SK-N-SH treated with all-trans-retinoic acid at 6 μM for 48 hours (cell line): Measurements from ENCODE around the gene GTF3C2.

ENCODE experiments used
- ARNTL ChIP-seq: fragments of 450-650 bp; formaldehyde crosslinking; IDR thresholded peaks from 2 replicates; pipeline ENCODE4 v1.5.0; 2020; ENCODE audit warnings: low read depth, mild to moderate bottlenecking, moderate library complexity, borderline replicate concordance
- ISL1 ChIP-seq: fragments of 250-450 bp; sonication (Bioruptor Pico); IDR thresholded peaks from 2 replicates; pipeline ENCODE4 v2.1.2; 2022; ENCODE audit warnings: mild to moderate bottlenecking, moderate library complexity
- OSR1 ChIP-seq: fragments of 250-450 bp; sonication (Bioruptor Pico); IDR thresholded peaks from 2 replicates; pipeline ENCODE4 v1.8.0; 2022; ENCODE audit warnings: moderate library complexity, mild to moderate bottlenecking, inconsistent platforms
- TOX ChIP-seq: fragments of 250-450 bp; sonication (Bioruptor Pico); IDR thresholded peaks from 2 replicates; pipeline ENCODE4 v1.8.0; 2021; ENCODE audit warnings: mild to moderate bottlenecking, moderate library complexity, borderline replicate concordance
- ZFP3 ChIP-seq: fragments of 250-450 bp; sonication (Bioruptor Pico); IDR thresholded peaks from 2 replicates; pipeline ENCODE4 v1.5.0; 2020; ENCODE audit warnings: mild to moderate bottlenecking, moderate library complexity
- ZNF565 ChIP-seq: fragments of 450-650 bp; formaldehyde crosslinking; conservative IDR thresholded peaks from 2 replicates; pipeline ENCODE4 v1.5.0; 2020; ENCODE audit warnings: low read depth, mild to moderate bottlenecking, moderate library complexity
- TF ChIP-seq, protein P1 (sequence below): fragments of 250-450 bp; sonication (Bioruptor Pico); IDR thresholded peaks from 2 replicates; pipeline ENCODE4 v1.5.1; 2021; ENCODE audit warnings: mild to moderate bottlenecking, moderate library complexity
- TF ChIP-seq, protein P2 (sequence below): fragments of 250-450 bp; sonication (Bioruptor Pico); IDR thresholded peaks from 2 replicates; pipeline ENCODE4 v1.8.0; 2020; ENCODE audit warnings: mild to moderate bottlenecking, moderate library complexity, borderline replicate concordance

DNA sequence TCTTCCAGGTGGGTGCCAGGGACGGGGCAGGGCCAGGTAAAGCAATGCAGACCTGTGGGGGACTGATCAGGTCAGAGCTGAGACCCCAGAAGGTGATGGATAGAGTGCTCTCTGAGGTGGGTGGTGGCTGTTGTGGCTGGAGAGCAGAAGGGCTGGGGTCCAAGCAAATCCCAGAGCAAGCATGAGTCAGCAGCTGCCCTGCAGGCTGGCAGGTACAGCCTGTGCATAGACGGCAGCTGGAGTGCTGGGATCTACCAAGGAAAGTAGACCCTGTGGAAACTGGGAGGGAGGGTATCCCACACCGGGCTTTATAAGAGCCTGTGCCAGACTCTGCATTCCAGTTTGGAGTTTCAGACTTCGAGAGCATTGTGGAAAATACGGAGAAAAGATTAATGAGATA is 73.7 kb downstream of the GTF3C2 start:
- TF ChIP-seq, protein P1, sequence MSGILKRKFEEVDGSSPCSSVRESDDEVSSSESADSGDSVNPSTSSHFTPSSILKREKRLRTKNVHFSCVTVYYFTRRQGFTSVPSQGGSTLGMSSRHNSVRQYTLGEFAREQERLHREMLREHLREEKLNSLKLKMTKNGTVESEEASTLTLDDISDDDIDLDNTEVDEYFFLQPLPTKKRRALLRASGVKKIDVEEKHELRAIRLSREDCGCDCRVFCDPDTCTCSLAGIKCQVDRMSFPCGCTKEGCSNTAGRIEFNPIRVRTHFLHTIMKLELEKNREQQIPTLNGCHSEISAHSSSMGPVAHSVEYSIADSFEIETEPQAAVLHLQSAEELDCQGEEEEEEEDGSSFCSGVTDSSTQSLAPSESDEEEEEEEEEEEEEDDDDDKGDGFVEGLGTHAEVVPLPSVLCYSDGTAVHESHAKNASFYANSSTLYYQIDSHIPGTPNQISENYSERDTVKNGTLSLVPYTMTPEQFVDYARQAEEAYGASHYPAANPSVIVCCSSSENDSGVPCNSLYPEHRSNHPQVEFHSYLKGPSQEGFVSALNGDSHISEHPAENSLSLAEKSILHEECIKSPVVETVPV (CRISPR knock-in tag), result no peak
- no peak for TF ChIP-seq TOX (CRISPR knock-in tag)
- no peak for TF ChIP-seq ZNF565
- TF ChIP-seq, protein P2, sequence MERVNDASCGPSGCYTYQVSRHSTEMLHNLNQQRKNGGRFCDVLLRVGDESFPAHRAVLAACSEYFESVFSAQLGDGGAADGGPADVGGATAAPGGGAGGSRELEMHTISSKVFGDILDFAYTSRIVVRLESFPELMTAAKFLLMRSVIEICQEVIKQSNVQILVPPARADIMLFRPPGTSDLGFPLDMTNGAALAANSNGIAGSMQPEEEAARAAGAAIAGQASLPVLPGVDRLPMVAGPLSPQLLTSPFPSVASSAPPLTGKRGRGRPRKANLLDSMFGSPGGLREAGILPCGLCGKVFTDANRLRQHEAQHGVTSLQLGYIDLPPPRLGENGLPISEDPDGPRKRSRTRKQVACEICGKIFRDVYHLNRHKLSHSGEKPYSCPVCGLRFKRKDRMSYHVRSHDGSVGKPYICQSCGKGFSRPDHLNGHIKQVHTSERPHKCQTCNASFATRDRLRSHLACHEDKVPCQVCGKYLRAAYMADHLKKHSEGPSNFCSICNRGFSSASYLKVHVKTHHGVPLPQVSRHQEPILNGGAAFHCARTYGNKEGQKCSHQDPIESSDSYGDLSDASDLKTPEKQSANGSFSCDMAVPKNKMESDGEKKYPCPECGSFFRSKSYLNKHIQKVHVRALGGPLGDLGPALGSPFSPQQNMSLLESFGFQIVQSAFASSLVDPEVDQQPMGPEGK (CRISPR knock-in tag), result no peak
- no peak for TF ChIP-seq ZFP3
- TF ChIP-seq ARNTL (CRISPR knock-in tag), result no peak
- no peak for TF ChIP-seq OSR1 (CRISPR knock-in tag)
- TF ChIP-seq ISL1, result no peak
